Measurements from ENCODE around the gene ATP8A1.

The ATP8A1 gene

DNA sequence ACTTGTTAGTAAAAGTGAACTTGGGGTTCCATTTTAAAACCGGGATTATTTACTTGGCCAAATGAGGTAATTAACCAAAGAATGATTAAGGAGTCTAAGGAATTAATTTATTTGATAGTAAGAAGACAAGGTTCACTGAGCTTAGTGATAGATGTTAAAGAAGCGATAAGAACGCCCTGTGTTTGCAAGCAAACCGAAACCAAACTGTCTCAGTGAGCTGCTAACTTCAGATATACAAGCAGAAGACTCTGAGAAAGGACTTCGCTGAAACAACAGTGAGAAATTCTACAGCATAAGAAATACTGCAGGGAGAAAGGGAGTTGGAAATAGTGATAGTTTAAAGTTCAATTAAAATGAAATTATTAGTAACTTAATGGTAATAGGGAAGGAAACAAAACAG is 297.2 kb downstream of the ATP8A1 start:
- no peak for ATAC-seq

Data from activated CD4-positive, CD25-positive, alpha-beta regulatory T cell treated with anti-CD3 and anti-CD28 coated beads, Interleukin-2, amount 50 U/mL, for 24 hours (primary cell).